Activated T-cell treated with anti-CD3 and anti-CD28 coated beads for 4 hours (primary cell): ENCODE results near the gene SRSF1.
"Not testable (repeated sequence)": the region's sequence is repeated elsewhere in the genome, so short reads cannot be mapped to it uniquely, and the experiment has no call there.

Source experiments
- DNase-seq: peaks from one replicate; pipeline ENCODE4 v3.0.0-alpha.2; 2020

The SRSF1 gene

GRCh38 chr17:58006924-58007780 is at the start of gene SRSF1:
Gene SRSF1 (minus strand): TSS chr17:58007246. CDS start chr17:58007137, 109 bp downstream.
- peak; percentile 96 for DNase-seq

GRCh38 chr17:58056476-58056875 is 49.4 kb upstream of the SRSF1 start:
- no peak for DNase-seq

GRCh38 chr17:58054641-58055040 is 47.6 kb upstream of the SRSF1 start:
- no peak for DNase-seq

- DNase-seq, result peak; percentile 5
Observed at GRCh38 chr17:58052945-58053715, 46.1 kb upstream of the SRSF1 start.

- no peak for DNase-seq
Observed at GRCh38 chr17:58052407-58052806, 45.4 kb upstream of the SRSF1 start.

GRCh38 chr17:58051468-58051867 is 44.4 kb upstream of the SRSF1 start:
- no peak for DNase-seq

GRCh38 chr17:58050966-58051365 is 43.9 kb upstream of the SRSF1 start:
- no peak for DNase-seq

GRCh38 chr17:58049533-58049932 is 42.5 kb upstream of the SRSF1 start:
- no peak for DNase-seq

GRCh38 chr17:58047376-58048150 is 40.5 kb upstream of the SRSF1 start:
- no peak for DNase-seq

GRCh38 chr17:58046239-58047094 is 39.4 kb upstream of the SRSF1 start:
- no peak for DNase-seq

- DNase-seq, result not testable (repeated sequence)
Observed at GRCh38 chr17:58044256-58044655, 37.2 kb upstream of the SRSF1 start.

- no peak for DNase-seq
Observed at GRCh38 chr17:58043221-58044181, 36.5 kb upstream of the SRSF1 start.

GRCh38 chr17:58041161-58041560 is 34.1 kb upstream of the SRSF1 start:
- no peak for DNase-seq

- no peak for DNase-seq
Observed at GRCh38 chr17:58040386-58040785, 33.3 kb upstream of the SRSF1 start.

- no peak for DNase-seq
Observed at GRCh38 chr17:58039975-58040374, 32.9 kb upstream of the SRSF1 start.

- no peak for DNase-seq
Observed at GRCh38 chr17:58032691-58033415, 25.8 kb upstream of the SRSF1 start.

- no peak for DNase-seq
Observed at GRCh38 chr17:58028578-58028977, 21.5 kb upstream of the SRSF1 start.

GRCh38 chr17:58020401-58020800 is 13.4 kb upstream of the SRSF1 start:
- no peak for DNase-seq

- no peak for DNase-seq
Observed at GRCh38 chr17:58019521-58019920, 12.5 kb upstream of the SRSF1 start.

- DNase-seq, result no peak
Observed at GRCh38 chr17:58019039-58019438, 12.0 kb upstream of the SRSF1 start.
